GM19328 (cell line): ENCODE measurements around the gene MRPS27.
"Not testable (repeated sequence)": the region's sequence is repeated elsewhere in the genome, so short reads cannot be mapped to it uniquely, and the experiment has no call there.

Source experiments
- ATAC-seq: cut with Tn5 transposase; IDR thresholded peaks from one replicate; pipeline ENCODE4 v1.9.1; 2021; ENCODE audit warnings: mild to moderate bottlenecking, moderate library complexity; ENCODE audit not compliant: unreplicated experiment

MRPS27 gene

GRCh38 chr5:72326306-72326649 is 6.2 kb upstream of the MRPS27 start:
- no peak for ATAC-seq

GRCh38 chr5:72325566-72326305 is 5.7 kb upstream of the MRPS27 start:
- no peak for ATAC-seq

DNA sequence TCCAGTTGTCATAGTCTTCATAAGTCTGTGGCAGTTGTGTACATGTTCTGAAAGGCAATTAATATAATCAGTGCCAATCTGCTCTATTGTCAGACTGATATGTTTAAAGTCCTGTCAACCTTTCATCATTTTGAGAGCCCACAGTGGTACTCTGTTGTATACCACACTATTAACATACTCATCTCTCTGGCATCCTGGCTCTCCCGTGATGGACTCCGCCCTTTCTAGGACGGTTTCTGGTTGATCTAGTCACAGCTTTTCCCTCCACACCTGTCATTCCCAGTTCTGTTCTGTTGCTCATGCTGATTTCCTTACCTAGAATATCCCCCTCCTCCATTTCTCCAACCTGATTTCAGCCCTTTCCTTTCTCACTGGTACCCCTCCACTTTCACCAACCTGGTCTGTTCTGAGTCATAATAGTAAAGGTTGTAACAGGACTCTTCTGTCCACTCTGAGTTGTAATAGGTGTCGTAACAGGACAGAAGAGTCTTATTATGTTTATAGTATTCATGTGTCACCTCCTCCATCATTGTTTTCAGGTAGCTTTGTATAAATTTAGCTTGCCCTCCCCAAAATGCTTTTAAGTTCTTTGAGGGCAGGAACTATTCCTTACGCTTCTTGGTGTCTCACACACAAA is 4.3 kb upstream of the MRPS27 start:
- ATAC-seq, result no peak

DNA sequence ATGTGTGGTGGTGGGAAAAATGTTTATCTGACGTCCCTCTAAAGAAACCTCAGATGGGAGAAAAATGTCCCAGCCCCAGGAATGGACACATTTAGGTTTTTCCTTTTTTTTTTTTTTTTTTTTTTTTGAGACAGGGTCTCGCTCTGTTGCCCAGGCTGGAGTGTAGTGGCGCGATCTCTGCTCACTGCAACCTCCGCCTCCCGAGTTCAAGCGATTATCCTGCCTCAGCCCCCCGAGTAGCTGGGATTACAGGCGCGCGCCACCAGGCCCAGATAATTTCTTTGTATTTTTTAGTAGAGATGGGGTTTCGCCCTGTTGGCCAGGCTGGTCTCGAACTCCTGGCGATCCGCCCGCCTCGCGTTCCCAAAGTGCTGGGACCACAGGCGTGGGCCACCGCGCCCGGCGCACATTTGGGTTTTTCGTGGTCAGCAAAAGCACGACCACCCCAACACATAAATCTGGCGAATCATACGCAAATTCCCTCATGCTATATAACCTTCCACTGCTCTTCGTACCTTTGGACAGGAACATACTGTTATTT is 535 bp downstream of the MRPS27 start:
- ATAC-seq, result not testable (repeated sequence)

DNA sequence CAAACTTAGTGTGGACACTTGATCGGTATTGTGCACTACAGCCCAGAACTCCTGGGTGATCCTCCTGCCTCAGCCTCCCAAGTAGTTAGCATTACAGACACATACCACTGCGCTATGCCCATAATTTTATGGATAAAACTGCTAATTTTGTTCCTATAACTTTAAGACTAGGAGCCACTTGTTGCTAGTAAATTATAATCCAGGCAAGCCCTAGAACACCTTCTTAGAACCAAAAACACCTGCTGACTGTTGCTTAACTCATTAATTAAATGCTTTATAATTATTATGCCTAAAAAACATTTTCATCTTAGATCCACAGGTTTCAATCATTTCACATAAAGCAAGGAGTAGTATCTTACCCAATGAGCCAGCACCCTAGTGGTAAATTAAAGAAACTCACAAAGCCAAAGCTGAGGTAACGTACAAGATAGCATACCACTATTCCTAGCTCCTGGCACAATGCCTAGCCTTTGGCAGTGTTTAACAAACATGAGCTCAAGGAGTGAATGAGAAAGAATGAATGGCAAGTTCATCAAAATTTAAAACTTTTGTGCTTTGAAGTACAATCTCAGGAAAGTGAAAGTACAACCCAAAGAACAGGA is 5.4 kb downstream of the MRPS27 start:
- ATAC-seq, result no peak

DNA sequence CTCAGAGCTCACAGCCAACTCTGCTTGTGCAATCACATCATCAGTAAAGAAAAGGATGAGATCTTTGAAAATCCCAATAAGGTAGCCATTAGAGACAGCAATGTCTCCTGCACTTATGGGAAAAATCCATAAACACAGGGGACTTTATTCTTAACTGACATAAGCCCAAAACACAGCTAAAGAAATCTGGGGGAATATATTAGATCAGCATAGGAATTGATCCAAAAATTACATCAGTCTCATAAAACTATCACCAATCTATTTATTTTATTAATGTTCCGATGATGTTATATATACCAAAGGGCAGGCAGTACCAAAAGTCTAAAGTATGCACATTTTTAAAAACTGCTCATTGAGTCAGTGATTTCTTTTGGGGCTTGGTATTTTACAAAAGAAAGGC is 6.9 kb downstream of the MRPS27 start:
- ATAC-seq, result no peak

DNA sequence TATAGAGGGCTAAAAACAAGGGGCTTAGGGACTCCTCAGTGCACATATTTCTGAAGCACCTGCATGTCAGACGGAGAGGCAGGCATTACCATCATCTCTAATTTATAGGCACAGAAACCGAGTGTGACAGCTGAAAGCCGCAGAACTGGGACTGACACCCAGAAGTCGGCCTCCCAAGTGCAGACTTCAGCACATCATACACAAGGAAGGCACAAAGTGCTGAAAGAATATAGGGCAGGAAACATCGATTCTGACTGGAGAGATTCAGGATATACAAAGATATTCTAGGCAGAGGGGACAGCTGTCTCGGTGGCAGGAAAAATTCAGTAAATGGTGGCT is 11.2 kb downstream of the MRPS27 start:
- ATAC-seq, result no peak

- ATAC-seq, result peak; percentile 94
Measured at GRCh38 chr5:72307968-72308852, 11.8 kb downstream of the MRPS27 start.

DNA sequence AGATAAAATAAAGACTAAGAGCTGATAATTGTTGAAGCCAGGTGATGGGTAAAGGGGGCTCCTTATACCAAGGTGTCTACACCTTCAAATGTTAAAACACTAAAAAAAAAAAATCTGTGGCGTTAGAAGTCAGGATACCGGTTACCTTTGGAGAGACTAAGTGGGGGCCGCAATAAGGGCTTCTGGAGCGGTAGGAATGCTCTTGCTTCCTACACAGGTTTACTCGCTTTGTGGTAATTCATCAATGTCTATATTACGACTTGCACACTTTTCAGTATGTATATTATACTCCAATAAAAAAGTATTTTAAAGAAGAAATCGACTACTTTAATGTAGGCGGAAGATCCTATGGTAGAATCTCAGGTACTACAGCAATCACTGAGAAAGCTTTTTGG is 12.5 kb downstream of the MRPS27 start:
- no peak for ATAC-seq

DNA sequence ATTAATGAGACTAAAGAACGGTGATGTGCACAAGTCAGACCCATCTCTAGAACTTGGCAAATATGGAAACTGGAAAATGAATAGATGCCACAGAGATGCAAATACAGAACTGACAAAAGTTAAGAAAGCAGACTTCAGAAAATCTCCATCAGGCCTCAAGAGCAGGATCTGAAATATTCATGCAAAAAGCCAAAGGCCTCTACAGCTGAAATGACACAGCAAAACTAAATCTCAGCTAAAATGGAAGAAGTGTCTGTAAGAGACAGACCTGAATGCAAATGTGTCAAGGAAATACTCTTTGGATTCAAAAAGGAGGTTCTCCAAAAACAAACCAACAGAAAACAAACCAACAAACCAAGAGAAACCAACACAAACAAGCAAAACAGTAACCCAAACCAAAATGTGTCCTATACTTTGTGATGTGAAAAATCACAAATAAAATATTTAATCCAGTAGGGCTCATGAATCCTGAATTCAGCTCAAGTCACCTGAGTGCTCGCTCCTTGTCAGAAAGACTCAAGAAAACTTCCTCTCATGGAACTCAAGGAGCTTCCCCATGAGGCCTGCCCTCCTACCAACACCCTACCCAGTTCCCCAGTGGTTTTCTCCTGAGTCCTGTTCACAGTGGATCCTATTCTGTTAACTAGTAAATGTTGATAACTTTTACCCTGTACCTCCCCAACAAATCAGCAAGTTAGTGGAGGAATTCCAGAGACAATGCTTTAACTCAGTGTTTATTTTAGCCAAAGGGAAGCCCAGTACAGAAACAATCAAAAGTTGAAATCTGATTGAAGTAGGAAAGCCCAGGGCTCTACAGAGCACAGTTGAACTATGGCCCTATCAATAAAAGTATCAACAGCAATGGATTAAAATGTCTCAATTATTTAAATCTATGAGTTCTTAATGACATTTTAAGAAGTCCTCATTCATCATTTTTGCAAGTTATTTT is 14.6 kb downstream of the MRPS27 start:
- no peak for ATAC-seq

DNA sequence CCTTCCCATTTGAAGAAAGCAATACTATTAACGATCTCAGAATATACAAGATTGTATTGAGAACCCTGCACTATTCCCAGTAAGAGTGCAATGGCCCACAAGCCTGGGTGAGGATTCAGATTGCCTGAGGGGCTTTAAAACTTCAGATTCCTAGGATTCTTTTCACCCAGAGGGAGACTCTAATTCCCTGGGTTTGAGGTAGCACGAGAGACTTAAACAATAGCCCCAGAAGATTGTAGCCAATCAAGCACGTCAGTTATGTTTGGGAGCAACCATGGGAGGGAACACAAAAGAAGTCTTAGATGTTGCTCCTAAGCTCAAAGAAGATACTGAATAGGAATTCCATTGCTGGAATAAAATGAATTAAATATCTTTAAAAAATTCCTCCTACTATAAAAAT is 17.9 kb downstream of the MRPS27 start:
- no peak for ATAC-seq

- ATAC-seq, result peak; percentile 66
Measured at GRCh38 chr5:72301557-72301956, 18.5 kb downstream of the MRPS27 start.

DNA sequence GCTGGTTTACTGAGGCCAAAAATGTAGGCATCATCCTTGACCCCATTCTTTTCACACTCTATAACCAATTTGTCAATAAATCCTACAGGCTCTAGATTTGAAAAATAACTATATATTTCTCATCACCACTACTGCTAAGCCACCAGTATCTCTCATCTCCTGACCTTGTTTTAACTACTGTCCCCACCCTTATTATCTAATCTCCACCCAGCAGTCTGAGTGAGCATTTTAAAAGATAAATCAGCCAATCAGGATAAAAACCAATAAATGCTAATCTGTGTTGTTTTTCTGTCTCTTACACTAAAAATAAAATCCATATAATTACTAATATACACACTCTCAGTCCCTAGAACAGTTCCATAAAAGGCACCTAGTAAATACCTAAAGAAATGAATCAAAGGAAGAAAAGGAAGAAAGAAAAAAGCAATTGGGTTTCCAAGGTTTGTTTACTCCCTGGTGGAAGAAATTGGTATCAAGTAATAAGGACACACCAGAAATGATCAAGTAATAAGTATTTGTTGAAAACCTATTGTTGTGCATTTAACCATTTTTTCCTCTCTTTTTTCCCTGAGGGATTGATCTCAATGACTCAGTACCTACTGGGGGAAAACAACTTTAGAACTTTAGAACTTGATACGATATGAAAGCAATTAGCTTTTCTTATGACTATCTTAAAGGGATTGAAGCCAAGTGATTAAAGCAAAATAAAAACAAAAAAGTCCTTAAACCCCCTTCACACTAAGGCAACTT is 19.3 kb downstream of the MRPS27 start:
- no peak for ATAC-seq

GRCh38 chr5:72298711-72299110 is 21.3 kb downstream of the MRPS27 start:
- no peak for ATAC-seq

- not testable (repeated sequence) for ATAC-seq
Measured at GRCh38 chr5:72298136-72298535, 21.9 kb downstream of the MRPS27 start.

GRCh38 chr5:72296256-72296655 is 23.8 kb downstream of the MRPS27 start:
- no peak for ATAC-seq

DNA sequence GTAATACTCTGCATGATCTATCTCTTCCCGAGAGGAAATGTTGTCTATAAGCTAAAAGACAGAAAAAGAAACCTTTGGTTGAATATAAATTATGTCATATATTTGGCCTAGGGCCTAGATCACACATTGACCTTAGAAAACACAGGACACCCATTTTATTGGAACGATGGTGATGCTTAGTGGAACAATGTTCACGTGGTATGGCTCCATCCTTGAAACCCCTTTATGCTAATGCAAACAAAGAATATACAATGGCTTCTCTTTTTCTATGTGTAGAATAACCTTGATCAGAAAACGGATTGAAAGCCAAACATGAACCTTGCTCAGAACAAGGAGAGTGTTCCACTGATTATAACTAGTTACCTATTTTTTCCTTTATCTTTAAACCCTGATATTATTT is 24.5 kb downstream of the MRPS27 start:
- no peak for ATAC-seq

DNA sequence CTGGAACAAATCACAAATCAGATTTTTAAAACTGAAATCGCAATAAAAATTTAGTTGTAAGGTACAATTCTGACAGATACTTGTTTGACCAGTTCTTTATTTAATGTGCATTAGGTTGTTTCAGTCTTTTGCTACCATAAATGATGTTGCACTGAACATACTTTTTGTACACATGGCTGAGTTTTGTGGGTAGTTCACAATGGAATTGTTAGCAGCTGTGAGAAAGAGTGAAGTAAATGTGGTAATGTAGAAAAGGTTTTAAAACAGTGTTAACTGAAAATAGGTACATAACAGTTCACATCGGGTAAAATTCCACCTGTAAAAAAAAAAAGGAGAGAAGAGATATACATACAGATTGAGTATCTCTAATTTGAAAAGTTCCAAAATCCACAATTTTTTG is 25.6 kb downstream of the MRPS27 start:
- no peak for ATAC-seq

DNA sequence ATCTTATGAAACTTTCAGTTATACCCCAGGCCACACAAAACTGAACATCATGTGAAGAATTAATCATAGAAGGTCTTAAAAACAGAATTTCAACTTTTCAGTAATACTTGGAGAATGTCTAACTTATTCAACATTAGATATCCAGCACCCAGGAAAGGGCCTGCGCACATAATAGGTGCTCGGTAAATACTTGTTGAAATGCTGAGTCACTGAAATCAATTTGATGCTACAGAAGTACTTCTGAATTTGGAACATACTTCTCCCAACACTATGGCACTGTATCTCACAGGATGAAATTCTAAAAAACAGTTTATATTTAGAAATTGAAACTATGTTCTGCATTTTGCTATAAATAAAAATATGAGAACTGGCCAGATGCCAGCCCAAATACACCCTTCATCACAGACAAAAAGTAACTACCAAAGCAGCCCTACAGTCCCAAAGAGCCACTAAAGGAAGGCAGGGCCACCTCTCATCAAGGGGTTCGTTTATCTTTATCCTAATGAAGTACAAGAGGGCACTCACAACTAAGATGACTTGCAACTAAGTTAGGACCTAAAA is 26.5 kb downstream of the MRPS27 start:
- ATAC-seq, result no peak
